Muscle of leg (tissue), 11 donors: ENCODE results near the gene SMCO3. TPM values are rescaled to one million over a fixed set of nuclear protein-coding genes. Genes with fewer than 3 reads are reported as not detected.
A peak's percentile ranks its signal among the peaks of the same experiment; 100 is the strongest.

Experiments
- DNase-seq: peaks from one replicate; pipeline ENCODE4 v3.0.0; 2013
- H3K27ac ChIP-seq: one replicate; pipeline ENCODE4 v1.5.1; 2013; ENCODE audit warnings: mild to moderate bottlenecking, low read length, control low read depth
- H3K27me3 ChIP-seq: one replicate; pipeline ENCODE4 v1.6.1; 2013; ENCODE audit warnings: low read length; ENCODE audit not compliant: control insufficient read depth, insufficient read depth
- H3K36me3 ChIP-seq: one replicate; pipeline ENCODE4 v1.6.1; 2013; ENCODE audit warnings: low read length; ENCODE audit not compliant: control insufficient read depth, insufficient read depth
- H3K4me1 ChIP-seq: one replicate; pipeline ENCODE4 v1.6.1; 2013; ENCODE audit warnings: low read length; ENCODE audit not compliant: control insufficient read depth, insufficient read depth
- H3K4me3 ChIP-seq: one replicate; pipeline ENCODE4 v1.5.1; 2013; ENCODE audit warnings: low read length, control low read depth
- H3K9me3 ChIP-seq: replicated peaks from 2 replicates; pipeline ENCODE4 v1.6.1; 2013; ENCODE audit warnings: low read depth, low read length; ENCODE audit not compliant: control insufficient read depth
- WGBS: methylation state at CpG from one replicate; pipeline ENCODE4 v1.1.5; 2013; ENCODE audit warnings: missing lambda C conversion rate; ENCODE audit not compliant: insufficient coverage; 5-methylcytosine and 5-hydroxymethylcytosine counted together
- polyA plus RNA-seq, 8 donors: library from polyadenylated mRNA; unstranded; fragments of 120-200 nt; gene quantifications; one replicate each; pipeline versions ENCODE4 v1.2.1 to v1.2.3, GENCODE V29; 2013; ENCODE audit warnings: inconsistent platforms in 1 of 8, low replicate concordance in 1 of 8; ENCODE audit not compliant: insufficient read length in 8 of 8, insufficient read depth in 1 of 8
- total RNA-seq: library from RNA; stranded (reverse); fragments of 120-200 nt; gene quantifications from one replicate; pipeline ENCODE4 v1.2.4, GENCODE V29; 2013

SMCO3 gene
- total and polyA plus RNA-seq, 9 donors, result 0.07 to 0.57 (median 0.22) TPM; not detected in 1

DNA sequence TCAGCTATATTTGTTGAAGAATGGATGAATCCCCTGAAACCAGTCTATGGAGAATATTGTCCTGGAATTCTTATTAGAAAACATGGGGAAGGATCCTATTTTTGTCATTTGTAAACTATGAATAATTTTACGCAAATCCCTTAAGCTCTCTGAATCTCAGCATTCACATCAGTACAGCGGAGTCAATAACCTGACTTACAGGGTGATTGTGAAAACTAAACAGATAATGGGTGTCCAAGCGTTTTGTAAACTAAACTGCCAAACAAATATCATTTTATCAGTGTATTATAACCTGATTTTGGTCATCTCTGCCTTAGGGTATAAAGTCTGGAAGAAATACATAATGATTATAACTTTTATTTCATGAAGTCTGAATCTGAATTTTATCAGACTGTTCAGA lies 19.4 kb upstream of the SMCO3 start:
- no CpG with 5 or more reads among the region's 3 CpGs for WGBS
- Histone ChIP-seq H3K9me3 (no peaks in the 10 kb centered on the region), H3K27me3 (no peaks in the 10 kb centered on the region), H3K36me3 (no peaks in the 10 kb centered on the region), H3K4me3 (no peak overlapping the region), H3K27ac (no peak overlapping the region), H3K4me1 (no peaks in the 10 kb centered on the region)
- no peak for DNase-seq

GRCh38 chr12:14828892-14829291 lies 14.9 kb upstream of the SMCO3 start:
- no peak overlapping the region for H3K4me3 ChIP-seq
- H3K27me3 ChIP-seq, result no peaks in the 10 kb centered on the region
- no peak overlapping the region for H3K27ac ChIP-seq
- no peaks in the 10 kb centered on the region for H3K36me3 ChIP-seq
- no peaks in the 10 kb centered on the region for H3K9me3 ChIP-seq
- no peak for DNase-seq
- no peaks in the 10 kb centered on the region for H3K4me1 ChIP-seq

- no peak for DNase-seq
- Histone ChIP-seq H3K4me3 (no peak overlapping the region), H3K27ac (no peak overlapping the region), H3K27me3 (no peaks in the 10 kb centered on the region), H3K9me3 (no peaks in the 10 kb centered on the region), H3K4me1 (no peaks in the 10 kb centered on the region), H3K36me3 (no peaks in the 10 kb centered on the region)
- WGBS, result 100% methylated on average over 1 of the region's 2 CpGs
Observed at GRCh38 chr12:14827043-14827442, 13.1 kb upstream of the SMCO3 start.

DNA sequence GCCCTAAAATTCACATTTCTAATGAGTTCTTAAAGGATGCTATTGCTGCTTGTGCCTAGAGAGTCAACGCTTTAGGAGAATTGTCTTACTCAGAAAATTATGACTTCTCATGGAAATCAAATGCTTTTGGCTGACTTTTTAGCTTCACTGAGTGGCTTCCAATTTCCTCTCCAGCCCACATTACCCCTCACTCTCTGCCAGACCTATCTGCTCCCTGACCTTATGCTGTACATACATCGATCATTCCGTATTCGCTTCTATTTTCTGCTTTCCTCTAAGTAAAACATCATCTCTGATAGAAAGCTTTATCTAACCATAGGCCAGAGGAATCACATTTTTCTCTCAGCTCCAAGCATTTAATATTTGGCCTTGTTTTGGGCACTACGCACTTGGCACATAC lies 12.5 kb upstream of the SMCO3 start:
- DNase-seq, result peak; percentile 48
- Histone ChIP-seq H3K36me3 (no peaks in the 10 kb centered on the region), H3K27ac (no peak overlapping the region), H3K9me3 (no peaks in the 10 kb centered on the region), H3K4me3 (no peak overlapping the region), H3K27me3 (no peaks in the 10 kb centered on the region), H3K4me1 (no peaks in the 10 kb centered on the region)
- 82% methylated on average over 5 of the region's 5 CpGs for WGBS

GRCh38 chr12:14825256-14825655 lies 11.3 kb upstream of the SMCO3 start:
- Histone ChIP-seq H3K9me3 (no peaks in the 10 kb centered on the region), H3K27me3 (no peaks in the 10 kb centered on the region), H3K36me3 (no peaks in the 10 kb centered on the region), H3K27ac (no peak overlapping the region), H3K4me3 (no peak overlapping the region), H3K4me1 (no peaks in the 10 kb centered on the region)
- no peak for DNase-seq

DNA sequence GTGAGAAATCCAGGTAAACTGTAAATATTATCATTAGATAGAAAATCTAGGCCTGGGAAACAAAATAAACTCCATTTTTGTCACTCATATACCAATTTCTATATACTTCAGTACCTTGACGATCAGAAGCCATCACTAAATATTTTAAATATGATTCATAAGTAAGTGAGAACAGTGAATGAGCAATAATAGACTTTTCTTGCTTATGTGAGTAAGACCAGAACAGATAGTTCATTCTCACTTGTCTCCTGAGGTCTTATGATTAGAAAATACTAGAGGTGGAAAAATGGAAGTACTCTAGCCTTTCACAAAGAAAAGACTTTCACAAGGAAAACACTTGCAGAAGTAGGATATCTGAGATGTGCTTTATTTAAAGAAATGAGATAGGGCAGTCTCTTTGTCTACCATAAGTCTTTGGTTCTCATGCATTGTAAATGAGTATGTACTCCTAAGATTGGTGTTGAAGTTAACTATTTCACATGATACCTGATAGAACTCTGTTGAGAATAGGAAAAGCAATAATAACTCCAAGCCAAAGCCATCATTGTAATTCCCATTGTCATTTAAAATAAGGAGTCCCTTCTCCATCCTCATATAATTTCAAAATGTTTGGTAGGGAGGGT lies 10.1 kb upstream of the SMCO3 start:
- H3K4me1 ChIP-seq, result no peaks in the 10 kb centered on the region
- H3K9me3 ChIP-seq, result no peaks in the 10 kb centered on the region
- no peaks in the 10 kb centered on the region for H3K36me3 ChIP-seq
- no peak overlapping the region for H3K4me3 ChIP-seq
- no peaks in the 10 kb centered on the region for H3K27me3 ChIP-seq
- no CpG with 5 or more reads among the region's 1 CpG for WGBS
- no peak for DNase-seq
- no peak overlapping the region for H3K27ac ChIP-seq

DNA sequence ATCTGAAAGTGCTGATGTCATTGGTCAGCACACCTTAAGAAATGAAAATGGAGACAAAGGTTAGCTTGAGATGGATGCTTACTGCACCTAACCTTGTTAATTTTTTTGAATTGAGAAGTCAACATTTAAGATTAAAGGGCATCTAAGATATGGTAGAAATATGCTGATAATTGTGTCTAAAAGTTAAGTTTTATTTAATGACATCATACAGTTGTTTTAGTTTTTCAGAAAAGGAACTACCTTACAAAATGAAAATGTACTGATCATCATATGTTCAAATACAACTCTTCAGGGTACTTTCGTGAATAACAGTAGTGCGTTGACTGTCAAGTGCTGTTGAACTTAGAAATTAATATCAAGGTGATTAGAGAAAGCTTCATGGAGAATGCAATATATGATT lies 2.5 kb downstream of the SMCO3 start:
- Histone ChIP-seq H3K4me1 (no peaks in the 10 kb centered on the region), H3K9me3 (no peaks in the 10 kb centered on the region), H3K36me3 (no peaks in the 10 kb centered on the region), H3K4me3 (no peak overlapping the region), H3K27ac (no peak overlapping the region), H3K27me3 (no peaks in the 10 kb centered on the region)
- no peak for DNase-seq
- no CpG with 5 or more reads among the region's 2 CpGs for WGBS

- no CpG with 5 or more reads among the region's 1 CpG for WGBS
- H3K36me3 ChIP-seq, result no peaks in the 10 kb centered on the region
- DNase-seq, result no peak
- no peak overlapping the region for H3K4me3 ChIP-seq
- H3K27ac ChIP-seq, result no peak overlapping the region
- H3K9me3 ChIP-seq, result no peaks in the 10 kb centered on the region
- H3K4me1 ChIP-seq, result no peaks in the 10 kb centered on the region
- H3K27me3 ChIP-seq, result no peaks in the 10 kb centered on the region
Observed at GRCh38 chr12:14810953-14811483, 3.0 kb downstream of the SMCO3 start.

DNA sequence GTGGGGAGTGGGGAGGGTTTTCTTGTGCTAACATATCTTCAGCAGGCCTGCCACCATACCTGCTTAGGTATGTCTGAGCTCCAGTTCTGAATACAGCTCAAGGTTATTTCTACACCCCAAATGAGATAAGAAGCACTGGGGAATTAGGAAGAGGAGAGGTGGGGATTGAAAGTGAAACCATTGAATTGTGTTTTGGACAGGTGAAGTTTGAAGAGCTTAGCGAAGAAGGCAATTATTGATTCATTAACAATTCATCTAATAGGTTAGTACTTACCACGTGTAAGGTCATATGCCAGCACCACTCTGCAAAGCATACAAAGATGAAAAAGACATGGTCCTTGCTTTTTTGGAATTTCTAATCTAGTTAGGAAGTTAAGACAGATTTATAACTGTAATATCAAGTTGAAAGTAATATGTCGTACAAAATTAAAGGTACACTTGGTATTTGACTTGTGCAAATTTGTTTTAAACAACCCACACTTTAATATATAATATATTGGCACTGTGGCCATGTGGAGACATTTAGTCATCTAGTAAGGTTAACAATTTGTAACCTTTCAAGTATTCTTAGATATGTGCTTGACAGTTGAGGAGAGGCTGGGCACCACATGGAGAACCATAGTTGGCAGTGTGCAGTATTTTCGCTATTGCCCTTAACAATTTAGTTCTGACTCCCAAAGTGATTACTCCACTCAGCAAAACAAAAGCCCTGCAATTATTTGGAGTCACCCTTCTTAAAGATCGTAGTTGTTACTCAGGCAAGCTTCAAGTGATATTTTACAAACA lies 3.6 kb downstream of the SMCO3 start:
- H3K27ac ChIP-seq, result no peak overlapping the region
- H3K4me3 ChIP-seq, result no peak overlapping the region
- no CpG with 5 or more reads among the region's 5 CpGs for WGBS
- H3K9me3 ChIP-seq, result no peaks in the 10 kb centered on the region
- H3K4me1 ChIP-seq, result no peaks in the 10 kb centered on the region
- no peaks in the 10 kb centered on the region for H3K27me3 ChIP-seq
- no peaks in the 10 kb centered on the region for H3K36me3 ChIP-seq
- no peak for DNase-seq

GRCh38 chr12:14803830-14804160 lies 10.2 kb downstream of the SMCO3 start:
- 0% methylated on average over 2 of the region's 12 CpGs for WGBS
- H3K9me3 ChIP-seq, result no peaks in the 10 kb centered on the region
- H3K27ac ChIP-seq, result peak overlapping the region; percentile 91
- H3K27me3 ChIP-seq, result no peaks in the 10 kb centered on the region
- H3K36me3 ChIP-seq, result peaks cover 5% of the 10 kb centered on the region
- H3K4me3 ChIP-seq, result peak overlapping the region; percentile 95
- peaks cover 2% of the 10 kb centered on the region for H3K4me1 ChIP-seq
- DNase-seq, result no peak
